Skin epidermis (tissue), 12 donors: ENCODE measurements around the gene FAM184B.
A peak's percentile ranks its signal among the peaks of the same experiment; 100 is the strongest.

Source experiments
- H3K27ac ChIP-seq, 21 experiments: fragments of 200-600 bp; sonication (generic) in 11 of 21; one replicate each; pipeline ENCODE4 v1.5.0; 2020; ENCODE audit warnings: mild to moderate bottlenecking in 3 of 21, inconsistent platforms in 2 of 21, moderate library complexity in 2 of 21
- H3K4me3 ChIP-seq, 7 experiments: fragments of 200-600 bp; sonication (generic) in 2 of 7; one replicate each; pipeline ENCODE4 v1.5.0; 2020; ENCODE audit warnings: inconsistent platforms in 2 of 7, mild to moderate bottlenecking in 2 of 7, moderate library complexity in 1 of 7

FAM184B gene

DNA sequence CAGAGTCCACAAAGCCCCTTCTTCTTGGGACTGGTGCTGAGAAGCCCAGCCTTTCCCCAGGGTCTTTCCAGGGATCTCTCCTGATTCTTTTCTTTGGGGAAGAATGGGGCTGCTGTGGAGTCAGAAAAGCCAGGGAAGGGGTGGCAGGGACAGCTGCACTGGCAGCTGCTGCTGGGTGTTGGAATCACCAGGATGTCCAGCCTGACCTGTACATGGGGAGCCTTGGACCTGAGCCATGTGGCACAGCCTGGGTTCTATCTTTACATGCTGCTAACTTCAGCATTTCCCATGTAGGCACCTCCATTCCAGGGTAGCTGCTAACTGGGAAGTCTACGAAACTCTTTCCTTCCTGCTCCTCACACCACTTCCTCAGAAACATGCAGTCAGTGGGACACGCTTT, 131.0 kb downstream of the FAM184B start:
- Histone ChIP-seq H3K27ac (no peak overlapping the region), H3K4me3 (no peak overlapping the region)

DNA sequence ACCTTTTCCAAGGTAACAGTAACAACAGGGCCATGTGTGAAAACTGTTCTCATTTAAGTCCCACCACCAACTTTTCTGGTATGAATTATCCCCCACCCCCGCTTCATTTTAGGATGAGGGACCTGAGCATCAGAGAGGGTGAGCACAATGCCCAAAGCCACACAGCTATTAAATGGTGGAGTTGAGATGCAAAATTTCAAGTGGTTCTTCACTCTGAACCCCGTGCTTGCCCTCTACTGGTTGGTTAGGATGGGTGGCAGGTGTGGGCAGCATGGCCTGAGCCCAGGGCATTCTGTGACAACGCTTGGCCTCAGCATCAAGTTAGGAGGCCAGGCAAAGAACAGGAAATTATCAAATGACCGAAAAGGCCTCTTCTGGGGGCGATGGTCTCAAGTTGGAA, 133.5 kb downstream of the FAM184B start:
- no peak overlapping the region for H3K27ac ChIP-seq

DNA sequence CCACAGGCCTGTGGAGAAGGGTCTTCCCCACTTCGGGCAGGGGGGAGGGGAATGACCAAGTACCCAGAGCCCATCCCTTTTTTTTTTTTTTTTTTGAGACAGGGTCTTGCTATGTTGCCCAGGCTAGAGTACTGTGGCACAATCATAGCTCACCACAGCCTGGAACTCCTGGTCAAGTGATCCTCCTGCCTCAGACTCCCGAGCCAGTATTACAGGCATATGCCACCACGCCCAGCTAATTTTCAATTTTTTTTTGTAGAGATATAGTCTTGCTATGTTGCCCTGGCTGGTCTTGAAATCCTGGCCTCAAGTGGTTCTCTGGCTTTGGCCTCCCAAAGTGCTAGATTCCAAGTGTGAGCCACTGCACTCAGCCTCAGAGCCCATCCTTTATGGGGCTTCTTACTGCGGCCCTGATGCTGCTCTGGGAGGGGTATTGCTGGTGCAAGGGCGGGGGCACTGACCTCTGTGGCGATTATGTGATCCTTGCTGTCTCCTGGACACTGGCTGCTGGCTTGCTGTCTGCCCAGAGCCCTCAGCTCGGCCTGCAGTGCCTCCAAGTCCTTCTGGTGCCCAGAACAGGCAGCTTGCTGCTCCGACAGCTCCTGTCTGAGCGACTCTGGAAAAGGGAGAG, 134.1 kb downstream of the FAM184B start:
- Histone ChIP-seq H3K4me3 (no peak overlapping the region), H3K27ac (no peak overlapping the region)

More for the DNA sequence above, 133.5 kb downstream of the FAM184B start:
- no peak overlapping the region for H3K4me3 ChIP-seq

DNA sequence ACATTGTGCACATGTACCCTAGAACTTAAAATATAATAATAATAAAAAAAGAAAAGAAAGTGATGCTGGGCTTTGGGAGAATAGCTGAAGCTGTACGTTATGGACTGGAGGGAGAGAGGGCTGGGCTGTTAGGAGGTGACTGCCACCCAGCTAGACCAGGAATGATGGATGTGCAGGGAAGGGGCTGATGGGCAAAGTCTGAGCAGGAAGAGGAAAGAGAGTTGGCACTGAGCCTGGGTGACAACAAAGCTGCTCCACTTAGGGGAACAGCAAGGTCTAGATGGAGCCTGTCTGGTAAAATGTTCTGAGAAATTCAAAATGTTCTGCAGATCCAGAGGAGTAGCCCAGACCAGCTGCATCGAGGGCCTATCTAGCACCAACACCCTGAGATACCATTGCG, 134.7 kb downstream of the FAM184B start:
- Histone ChIP-seq H3K27ac (no peak overlapping the region), H3K4me3 (no peak overlapping the region)

DNA sequence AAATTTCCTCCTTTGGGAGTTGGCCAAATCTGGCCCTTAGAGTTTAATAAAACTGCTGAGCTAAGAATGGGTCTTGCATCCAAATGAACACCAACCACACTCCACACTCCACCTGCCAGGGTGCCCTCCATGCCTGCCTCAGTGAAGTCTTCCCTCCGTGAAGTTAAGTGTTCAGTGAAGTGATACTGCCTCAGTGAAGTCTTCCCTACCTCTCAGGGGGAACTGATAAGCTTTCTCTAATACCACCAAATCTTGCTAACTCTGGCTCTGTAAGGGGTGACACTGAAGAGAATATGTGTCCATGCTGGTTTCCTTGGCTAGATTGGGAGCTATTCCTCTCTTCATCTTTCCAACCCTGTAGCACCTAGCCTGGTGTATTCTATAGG, 139.0 kb downstream of the FAM184B start:
- Histone ChIP-seq H3K27ac (no peak overlapping the region), H3K4me3 (no peak overlapping the region)

DNA sequence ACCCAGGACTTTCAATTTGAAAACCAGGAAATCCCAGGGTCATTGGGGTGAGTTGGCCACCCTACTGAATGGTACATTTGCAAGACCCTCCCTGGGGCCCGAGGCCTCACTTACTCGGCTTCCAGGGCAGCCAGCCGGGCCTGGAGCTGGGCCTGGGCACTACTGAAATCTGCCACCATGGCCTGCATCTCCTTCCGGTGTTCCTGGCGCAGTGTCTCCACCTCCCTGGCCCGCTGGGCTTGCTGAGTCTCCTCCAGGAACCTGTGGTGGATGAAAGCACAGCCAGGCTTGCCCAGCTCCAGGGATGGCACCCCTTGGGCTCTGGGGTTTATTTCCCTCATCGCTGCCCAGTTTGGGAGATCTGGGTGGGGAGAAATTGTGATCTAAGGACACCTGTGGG, 142.3 kb downstream of the FAM184B start:
- Histone ChIP-seq H3K27ac (no peak overlapping the region), H3K4me3 (no peak overlapping the region)

DNA sequence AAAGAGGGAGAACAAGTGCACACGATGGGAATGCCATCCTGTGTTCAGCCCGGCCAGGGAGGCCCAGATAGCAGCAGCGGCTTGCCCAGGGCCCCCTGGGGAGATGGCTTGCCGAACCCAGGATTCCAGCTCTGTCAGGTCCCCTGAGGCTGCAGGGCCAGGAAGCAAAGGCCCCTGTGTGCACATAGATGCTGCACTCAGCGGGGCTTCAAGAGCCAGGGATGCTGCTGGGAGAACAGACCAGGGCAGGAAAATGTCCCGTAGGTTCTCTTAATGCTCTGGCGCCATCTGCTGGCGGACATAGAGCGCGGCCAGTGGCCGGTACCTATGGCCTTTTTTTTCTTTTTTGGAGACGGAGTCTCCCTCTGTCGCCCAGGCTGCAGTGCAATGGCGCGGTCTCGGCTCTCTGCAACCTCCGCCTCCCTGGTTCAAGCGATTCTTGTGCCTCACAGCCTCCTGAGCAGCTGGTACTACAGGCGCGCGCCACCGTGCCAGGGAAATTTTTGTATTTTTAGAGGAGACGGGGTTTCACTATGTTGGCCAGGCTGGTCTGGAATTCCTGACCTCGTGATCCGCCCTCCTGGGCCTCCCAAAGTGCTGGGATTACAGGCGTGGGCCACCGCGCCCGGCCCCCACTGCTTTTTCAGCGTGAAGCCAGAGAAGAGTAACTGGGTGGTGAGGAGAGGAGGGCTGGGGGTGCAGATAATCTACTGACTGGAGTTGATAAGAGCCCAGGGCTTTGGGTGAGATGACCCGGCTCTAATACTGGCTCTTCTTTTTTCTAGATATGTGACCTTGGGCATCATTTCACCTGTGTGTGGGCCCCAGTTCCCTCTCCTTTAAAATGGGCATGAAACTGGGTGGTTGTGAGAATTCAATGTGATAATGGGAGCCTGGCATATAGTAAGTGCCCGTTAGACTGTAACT, 144.5 kb downstream of the FAM184B start:
- no peak overlapping the region for H3K4me3 ChIP-seq
- no peak overlapping the region for H3K27ac ChIP-seq

DNA sequence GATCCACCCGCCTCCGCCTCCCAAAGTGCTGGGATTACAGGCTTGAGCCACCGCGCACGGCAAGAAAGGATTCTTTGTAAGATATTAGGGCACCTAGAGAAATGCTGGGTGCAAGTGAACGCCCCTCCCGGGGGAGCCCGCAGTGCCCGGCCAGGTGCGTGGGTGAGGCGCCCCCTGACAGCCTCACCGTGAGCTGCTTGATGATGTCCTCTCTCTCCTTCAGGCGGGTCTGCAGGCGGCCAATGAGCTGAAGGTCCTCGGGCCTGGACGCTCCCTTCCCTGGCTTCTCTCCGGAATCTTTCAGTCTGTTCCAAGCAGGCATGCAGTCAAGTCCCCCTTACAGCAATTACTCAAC, 145.1 kb downstream of the FAM184B start:
- Histone ChIP-seq H3K4me3 (no peak overlapping the region), H3K27ac (no peak overlapping the region)

DNA sequence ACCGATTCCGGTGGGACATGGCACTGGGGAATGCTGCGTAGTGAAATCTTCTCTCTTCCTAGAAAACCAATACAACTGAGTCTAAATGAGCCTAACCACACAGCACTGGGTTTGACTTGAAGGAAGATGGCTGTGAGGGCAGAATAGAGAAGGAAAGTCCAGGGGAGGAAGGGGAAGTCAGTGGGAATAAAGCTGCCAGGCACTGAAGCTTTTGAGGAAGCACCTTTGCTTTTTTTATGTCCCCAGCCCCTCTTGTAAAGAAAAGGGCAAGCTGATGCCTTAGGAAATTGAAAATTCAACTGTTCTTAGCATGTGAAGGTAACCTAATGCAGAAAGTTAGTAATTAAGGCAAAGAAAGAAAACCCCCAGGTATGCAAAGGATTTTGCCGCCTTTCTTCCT, 146.4 kb downstream of the FAM184B start:
- no peak overlapping the region for H3K4me3 ChIP-seq
- no peak overlapping the region for H3K27ac ChIP-seq

DNA sequence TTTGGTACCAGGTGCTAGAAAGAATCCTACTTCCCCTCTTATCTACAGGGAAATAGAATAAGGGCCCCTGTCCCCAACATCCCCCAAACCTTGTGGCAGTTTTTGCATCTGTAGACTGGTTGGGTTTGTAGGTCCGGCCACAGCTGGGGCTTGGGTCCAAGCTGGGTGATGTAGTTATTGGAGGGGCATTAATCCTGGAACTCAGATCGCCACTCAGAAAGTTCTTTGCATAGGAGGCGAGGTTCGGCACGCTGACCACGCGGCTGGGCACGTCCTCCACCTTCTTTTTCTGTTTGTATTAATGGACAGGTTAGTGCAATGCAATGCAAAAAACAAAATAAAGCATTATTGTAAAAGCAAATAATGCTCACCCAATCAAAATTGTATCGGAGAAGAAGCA, 147.8 kb downstream of the FAM184B start:
- H3K27ac ChIP-seq = no peak overlapping the region
- no peak overlapping the region for H3K4me3 ChIP-seq

DNA sequence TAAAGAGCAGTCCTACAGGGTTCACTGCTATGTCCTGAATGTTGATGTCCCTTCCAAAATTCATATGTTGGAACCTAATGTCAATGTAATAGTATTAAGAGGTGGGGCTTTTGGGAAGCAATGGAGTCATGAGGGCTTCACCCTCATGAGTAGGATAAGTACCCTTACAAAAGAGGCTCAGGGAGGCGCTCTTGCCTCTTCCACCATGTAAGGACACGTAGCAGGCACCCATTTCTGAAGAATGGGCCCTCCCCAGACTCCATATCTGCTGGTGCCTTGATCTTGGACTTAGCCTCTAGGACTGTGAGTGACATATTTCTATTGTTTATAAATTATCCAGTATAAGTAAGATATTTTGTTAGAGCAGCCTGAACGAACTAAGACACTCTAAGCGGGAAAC, 151.2 kb downstream of the FAM184B start:
- Histone ChIP-seq H3K27ac (no peak overlapping the region), H3K4me3 (no peak overlapping the region)

DNA sequence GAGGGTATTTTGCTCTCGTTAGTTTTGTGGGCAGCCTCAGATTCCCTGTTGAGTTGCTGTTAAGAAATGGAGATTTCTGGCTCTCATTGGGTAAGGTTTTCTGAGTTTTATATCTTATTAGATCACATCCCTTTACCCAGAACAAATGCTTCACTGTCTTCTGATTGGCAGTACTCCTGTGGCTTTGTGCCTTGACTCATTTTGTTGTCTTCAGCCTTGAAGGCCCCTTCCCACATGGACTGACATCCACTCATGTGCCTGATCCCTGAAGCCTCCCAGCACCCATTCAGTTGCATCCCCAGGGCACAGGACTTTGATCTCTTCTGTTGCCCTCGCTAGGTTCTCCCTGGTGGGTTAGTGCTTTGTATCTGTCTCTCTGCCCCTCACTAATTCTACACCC, 156.6 kb downstream of the FAM184B start:
- H3K27ac ChIP-seq = no peak overlapping the region

DNA sequence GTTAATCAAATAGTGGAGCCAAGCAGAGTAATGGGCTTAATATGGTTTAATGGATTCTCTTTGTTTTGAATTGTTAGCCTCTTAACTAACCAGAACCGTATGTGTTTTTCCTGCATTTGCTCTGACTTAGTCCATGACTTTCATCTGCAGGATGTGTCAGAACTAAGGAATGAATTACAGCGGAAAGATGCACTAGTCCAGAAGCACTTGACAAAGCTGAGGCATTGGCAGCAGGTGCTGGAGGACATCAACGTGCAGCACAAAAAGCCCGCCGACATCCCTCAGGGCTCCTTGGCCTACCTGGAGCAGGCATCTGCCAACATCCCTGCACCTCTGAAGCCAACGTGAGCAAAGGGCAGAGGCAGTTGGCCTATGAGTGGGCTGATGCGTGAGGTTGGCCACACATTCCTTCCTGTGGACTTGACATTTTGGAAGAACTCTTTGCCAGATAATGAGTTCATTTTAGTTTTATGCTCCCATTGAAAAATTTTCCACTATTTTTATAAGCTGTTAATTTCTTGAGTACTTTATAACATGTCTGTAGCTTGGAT, 157.9 kb downstream of the FAM184B start:
- Histone ChIP-seq H3K4me3 (no peak overlapping the region), H3K27ac (no peak overlapping the region)

More for the DNA sequence above, 156.6 kb downstream of the FAM184B start:
- H3K4me3 ChIP-seq = no peak overlapping the region

DNA sequence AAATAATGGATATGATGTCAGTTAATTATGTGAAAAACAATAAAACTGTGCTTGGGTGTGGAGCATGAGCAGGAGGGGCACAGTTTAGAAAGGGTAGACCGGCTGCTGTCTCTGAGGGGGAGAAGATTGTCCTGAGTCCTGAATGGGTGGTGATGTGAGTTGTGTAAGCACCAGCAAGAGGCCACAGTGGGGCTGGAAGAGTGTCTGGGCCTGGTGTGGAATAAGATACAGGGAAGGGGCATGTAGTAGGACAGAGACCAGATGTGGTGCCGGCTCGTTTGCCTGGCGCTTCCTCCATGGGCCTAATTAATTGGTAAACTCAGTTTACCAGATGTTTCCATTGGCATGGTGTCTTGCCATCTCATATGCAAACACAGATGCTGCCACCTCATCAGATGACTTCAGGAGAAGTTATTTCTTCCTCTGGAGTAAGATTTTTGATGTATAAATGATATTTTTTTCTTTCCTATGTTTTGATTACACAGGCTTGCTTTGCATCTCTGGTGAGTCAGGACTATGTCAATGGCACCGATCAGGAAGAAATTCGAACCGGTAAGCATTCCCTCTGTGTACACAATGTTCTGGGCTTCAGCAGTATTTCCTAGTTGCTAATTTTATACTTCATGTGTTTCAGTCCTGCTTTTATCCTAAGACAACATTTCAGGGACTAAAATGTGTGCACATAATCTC, 161.9 kb downstream of the FAM184B start:
- Histone ChIP-seq H3K4me3 (no peak overlapping the region), H3K27ac (no peak overlapping the region)

DNA sequence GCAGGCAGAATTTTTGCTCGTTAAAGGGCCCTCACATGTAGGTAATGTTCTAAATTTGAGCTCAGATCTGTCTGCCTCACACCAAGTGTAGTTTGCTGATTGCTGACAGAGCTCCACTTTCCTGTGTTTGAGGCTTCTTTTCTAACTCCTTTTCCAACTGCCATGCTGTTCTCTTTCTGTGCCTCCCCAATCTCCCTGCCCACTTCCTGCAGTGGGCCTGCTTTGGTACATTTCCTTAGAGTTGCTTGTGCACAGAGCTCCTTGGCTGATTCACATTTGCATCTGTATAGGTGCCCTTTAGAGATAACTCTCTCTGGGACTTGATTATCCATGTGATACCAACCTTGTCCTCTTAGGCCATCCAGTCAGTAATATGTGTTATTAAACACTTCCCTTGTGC, 162.5 kb downstream of the FAM184B start:
- Histone ChIP-seq H3K27ac (no peak overlapping the region), H3K4me3 (no peak overlapping the region)

DNA sequence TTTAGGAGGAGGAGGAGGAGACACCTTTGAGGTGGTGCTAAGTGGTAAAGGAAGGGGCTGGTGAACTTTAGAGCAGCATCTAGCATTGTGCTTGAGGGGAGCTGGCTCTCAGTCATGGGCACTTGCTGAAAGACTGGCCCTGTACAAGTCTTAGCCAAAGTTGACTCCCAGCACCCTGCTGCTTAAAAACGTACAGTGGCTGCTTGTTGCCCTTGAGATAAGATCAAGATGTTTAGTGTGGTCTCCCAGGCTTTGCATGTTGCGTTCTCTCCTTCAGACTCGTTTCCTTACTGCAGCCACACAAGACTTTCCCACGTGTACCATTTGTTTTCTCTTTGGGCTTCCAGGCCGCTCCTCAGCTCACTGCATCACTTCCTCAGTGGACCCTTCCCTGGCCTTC, 165.1 kb downstream of the FAM184B start:
- Histone ChIP-seq H3K27ac (no peak overlapping the region), H3K4me3 (no peak overlapping the region)

DNA sequence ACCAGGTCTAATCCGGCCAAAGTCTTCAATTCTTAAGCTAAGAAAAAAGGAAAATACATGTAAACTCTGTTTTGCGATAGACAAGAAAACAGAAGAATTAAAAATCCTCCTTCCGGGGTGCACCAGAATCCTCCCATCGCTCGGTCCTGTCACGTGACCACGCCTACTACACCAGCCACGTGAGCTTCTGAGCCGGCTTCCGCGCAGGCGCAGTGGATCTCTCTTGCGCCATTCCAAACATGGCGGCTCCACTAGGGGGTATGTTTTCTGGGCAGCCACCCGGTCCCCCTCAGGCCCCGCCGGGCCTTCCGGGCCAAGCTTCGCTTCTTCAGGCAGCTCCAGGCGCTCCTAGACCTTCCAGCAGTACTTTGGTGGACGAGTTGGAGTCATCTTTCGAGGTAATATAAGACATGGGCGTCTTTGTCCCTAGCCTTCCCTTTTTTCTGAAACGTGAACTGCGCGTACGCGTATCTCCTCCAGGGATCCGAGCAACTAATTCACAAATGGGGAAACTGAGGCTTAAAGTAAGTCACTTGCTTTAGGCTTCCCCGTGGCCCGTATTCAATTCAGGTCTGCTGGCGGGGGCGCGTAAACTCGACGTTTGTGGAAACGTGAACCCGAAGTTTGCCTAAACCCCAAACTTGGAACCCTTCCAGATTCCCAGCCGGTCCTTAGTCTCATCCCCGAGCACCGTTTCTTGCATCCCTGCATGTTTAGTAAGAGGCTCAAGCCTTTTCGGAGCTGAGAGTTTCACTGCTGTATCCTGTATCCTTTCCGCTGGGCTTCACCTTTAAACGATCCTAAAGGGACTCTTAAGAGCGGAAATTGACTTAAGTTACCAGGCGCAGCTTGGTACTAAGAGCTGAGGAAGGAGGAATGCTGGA, 166.8 kb downstream of the FAM184B start, which contains the start of gene MED28:
MED28 (plus strand) TSS at position 226 of the 884 bp plus-strand sequence; CDS start at position 240, 14 bp downstream.
- Histone ChIP-seq H3K27ac (peak within 1 kb of the TSS; percentile 49 to 96 (median 89)), H3K4me3 (peak within 1 kb of the TSS; percentile 55 to 95 (median 71))

DNA sequence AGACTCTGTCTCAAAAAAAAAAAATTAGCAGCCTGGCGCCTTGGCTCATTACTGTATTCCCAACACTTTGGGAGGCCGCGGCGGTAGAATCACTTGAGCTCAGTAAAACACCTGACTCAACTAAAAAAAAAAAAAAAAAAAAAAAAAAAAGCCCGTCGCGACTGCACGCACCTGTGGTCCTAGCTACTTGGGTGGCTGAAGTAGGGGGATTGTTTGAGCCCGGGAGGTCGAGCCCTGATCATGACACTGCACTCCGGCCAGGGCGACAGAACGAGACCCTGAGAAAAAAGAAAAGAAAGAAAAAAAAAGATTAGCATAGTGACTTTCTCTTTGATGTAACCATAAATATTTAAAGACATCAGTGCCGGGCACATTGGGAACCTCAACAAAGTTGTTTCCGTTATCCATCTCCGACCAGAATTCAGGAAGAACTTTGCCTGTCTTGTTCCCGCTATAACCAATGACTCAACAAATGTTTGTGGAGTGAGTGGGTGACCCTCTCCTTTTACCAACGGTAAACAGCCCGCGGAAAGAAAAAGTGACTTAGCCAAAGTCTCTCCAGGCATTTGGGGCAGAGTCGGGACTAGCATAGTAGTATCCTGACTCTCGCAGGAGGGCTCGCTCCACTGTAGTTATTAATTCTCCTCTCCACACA, 167.5 kb downstream of the FAM184B start:
- H3K4me3 ChIP-seq = peak overlapping the region; percentile 55 to 95 (median 71)
- H3K27ac ChIP-seq = peak overlapping the region in 20 of 21 experiments; percentile 49 to 96 (median 89)

DNA sequence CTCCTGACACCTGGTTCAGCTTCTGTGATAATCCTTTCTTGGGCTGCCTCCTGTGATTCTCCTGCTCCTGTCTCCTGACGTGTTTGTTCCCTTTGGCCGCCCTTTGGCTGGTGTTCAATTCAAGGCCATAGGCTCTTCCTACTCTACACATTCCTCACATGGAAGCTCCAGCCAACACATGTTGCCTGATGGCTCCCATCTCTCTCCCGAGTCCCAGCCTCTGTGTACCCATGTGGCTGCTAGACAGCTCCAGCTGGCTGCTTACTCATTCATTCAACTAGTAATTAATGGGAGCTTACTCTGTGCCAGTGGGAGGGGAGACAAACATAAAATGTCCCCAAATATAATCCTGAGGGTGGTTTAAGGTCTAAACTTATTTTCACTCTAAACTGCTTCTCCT, 176.2 kb downstream of the FAM184B start:
- Histone ChIP-seq H3K27ac (no peak overlapping the region), H3K4me3 (no peak overlapping the region)
